Stomach (tissue), 9 donors: ENCODE results near the gene GPC5. TPM values are rescaled to one million over a fixed set of nuclear protein-coding genes. Genes with fewer than 3 reads are reported as not detected.

ENCODE experiments used
- DNase-seq, 2 donors: peaks; one replicate each; pipeline versions ENCODE4 v3.0.0 to v3.0.0-alpha.2; 2013 to 2019
- H3K27ac ChIP-seq, 5 donors: fragments of 200-600 bp in 4 of 5; sonication (generic) in 4 of 5; one replicate each; pipeline ENCODE4 v1.5.1; 2013 to 2019; ENCODE audit warnings: mild to moderate bottlenecking in 1 of 5, moderate library complexity in 1 of 5
- H3K27me3 ChIP-seq, 3 donors: fragments of 200-600 bp; sonication (generic); one replicate each; pipeline ENCODE4 v1.5.1; 2017 to 2019; ENCODE audit warnings: mixed run types in 1 of 3
- H3K36me3 ChIP-seq, 4 donors: fragments of 200-600 bp; sonication (generic); 1 replicate in 3 of 4; 2 replicates in 1 of 4; pipeline ENCODE4 v1.5.1; 2016 to 2019
- H3K4me1 ChIP-seq, 4 donors: fragments of 200-600 bp; sonication (generic); one replicate each; pipeline ENCODE4 v1.5.1; 2016 to 2019
- H3K4me3 ChIP-seq, 4 donors: fragments of 200-600 bp; sonication (generic) in 3 of 4; one replicate each; pipeline ENCODE4 v1.5.1; 2016 to 2019; ENCODE audit warnings: mild to moderate bottlenecking in 1 of 4
- H3K9me3 ChIP-seq, 4 donors: fragments of 200-600 bp; sonication (generic); one replicate each; pipeline ENCODE4 v1.5.1; 2016 to 2019
- CTCF ChIP-seq, 7 experiments: fragments of 450-650 bp in 4 of 7; fragments of 200-600 bp in 3 of 7; sonication (generic) in 3 of 7; IDR thresholded peaks; one replicate each; pipeline ENCODE4 v1.5.1; 2016 to 2019; ENCODE audit warnings: antibody characterized with exemption in 7 of 7, control low read depth in 2 of 7, mild to moderate bottlenecking in 1 of 7
- EP300 ChIP-seq: sonication (generic); formaldehyde crosslinking; IDR thresholded peaks from one replicate; pipeline ENCODE4 v1.6.1; 2017; ENCODE audit warnings: antibody characterized with exemption
- POLR2A ChIP-seq, 4 donors: fragments of 450-650 bp; IDR thresholded peaks; one replicate each; pipeline ENCODE4 v1.6.1; 2016; ENCODE audit warnings: antibody characterized with exemption in 4 of 4, control low read depth in 2 of 4, mild to moderate bottlenecking in 1 of 4, moderate library complexity in 1 of 4
- POLR2AphosphoS5 ChIP-seq, 3 donors: sonication (generic); formaldehyde crosslinking; IDR thresholded peaks; one replicate each; pipeline ENCODE4 v1.6.1; 2016; ENCODE audit warnings: antibody characterized with exemption in 3 of 3
- WGBS, 5 donors: extraction: QIAGEN DNeasy Blood & Tissue Kit in 3 of 5; methylation state at CpG; one replicate each; pipeline versions ENCODE4 v1.1.5 to v1.1.7; 2013 to 2018; 5-methylcytosine and 5-hydroxymethylcytosine counted together
- intact Hi-C: fragments of 100-400 bp; cut with DNase I; formaldehyde crosslinking; loops from one replicate; pipeline ENCODE4 v1.15.1; 2023; ENCODE audit warnings: low total_unique reads
- polyA plus RNA-seq, 3 donors: library from polyadenylated mRNA; stranded (reverse); fragments of 200-250 nt; gene quantifications; one replicate each; pipeline ENCODE4 v1.2.3, GENCODE V29; 2013
- total RNA-seq, 5 donors: library from RNA; depleted of rRNA; stranded (reverse); fragments of >200 nt; gene quantifications; one replicate each; pipeline versions ENCODE4 v1.1.0 to v1.2.3, GENCODE V29; 2014 to 2016
- donor health status: healthy with polysubstance abuse.
- donor health status: Bipolar disorder and iron deficiency.
- donor health status: healthy.

The GPC5 gene
- total and polyA plus RNA-seq, 8 donors = 0.87 to 2.8 TPM; not detected in 6

- no peak overlapping the region for H3K4me3 ChIP-seq
- H3K4me1 ChIP-seq = no peaks in the 10 kb centered on the region
- WGBS, 5 donors = 75 to 82% (median 79%) methylated on average over 4 of the region's 4 CpGs
- intact Hi-C loops = no loop called here
- DNase-seq = peak in 1 of 2 donors; percentile 28
- no peak overlapping the region for H3K27ac ChIP-seq
- no peaks in the 10 kb centered on the region for H3K9me3 ChIP-seq
- TF ChIP-seq CTCF (IDR thresholded peaks at IDR 0.05) (peak in 1 of 7 experiments; percentile 19), POLR2A (IDR thresholded peaks at IDR 0.05) (no peak)
- H3K27me3 ChIP-seq = peaks cover 0 to 5% (median 0%) of the 10 kb centered on the region in 3 donors
- no peaks in the 10 kb centered on the region for H3K36me3 ChIP-seq
These were observed 23.2 kb upstream of the GPC5 start for GRCh38 chr13:91375116-91375729.

- intact Hi-C loops = no loop called here
These were observed 17.1 kb upstream of the GPC5 start for GRCh38 chr13:91381371-91381770.

GRCh38 chr13:91383836-91384235 is 14.6 kb upstream of the GPC5 start:
- no peaks in the 10 kb centered on the region for H3K36me3 ChIP-seq
- no peaks in the 10 kb centered on the region for H3K4me1 ChIP-seq
- intact Hi-C loops = no loop called here
- no peak for DNase-seq
- TF ChIP-seq POLR2AphosphoS5 (IDR thresholded peaks at IDR 0.05) (no peak), EP300 (no peak), POLR2A (IDR thresholded peaks at IDR 0.05) (no peak), CTCF (IDR thresholded peaks at IDR 0.05) (no peak)
- H3K4me3 ChIP-seq = no peak overlapping the region
- no peaks in the 10 kb centered on the region for H3K27me3 ChIP-seq
- no peaks in the 10 kb centered on the region for H3K9me3 ChIP-seq
- WGBS, 5 donors = 72 to 81% (median 75%) methylated on average over 4 of the region's 4 CpGs
- no peak overlapping the region for H3K27ac ChIP-seq

More at GRCh38 chr13:91381371-91381770, 17.1 kb upstream of the GPC5 start:
- Histone ChIP-seq H3K9me3 (no peaks in the 10 kb centered on the region), H3K4me1 (no peaks in the 10 kb centered on the region), H3K27ac (no peak overlapping the region), H3K36me3 (no peaks in the 10 kb centered on the region), H3K4me3 (no peak overlapping the region), H3K27me3 (no peaks in the 10 kb centered on the region)
- peak in 1 of 2 donors; percentile 62 for DNase-seq
- TF ChIP-seq POLR2A (IDR thresholded peaks at IDR 0.05) (no peak), CTCF (IDR thresholded peaks at IDR 0.05) (peak in 1 of 7 experiments; percentile 13)

- intact Hi-C loops = no loop called here
- 52 to 71% (median 62%) methylated on average over 2 of the region's 2 CpGs for WGBS, 5 donors
- H3K36me3 ChIP-seq = no peaks in the 10 kb centered on the region
- no peaks in the 10 kb centered on the region for H3K4me1 ChIP-seq
- TF ChIP-seq POLR2AphosphoS5 (IDR thresholded peaks at IDR 0.05) = no peak
- no peak for TF ChIP-seq POLR2A (IDR thresholded peaks at IDR 0.05)
- TF ChIP-seq EP300 = no peak
- no peak for TF ChIP-seq CTCF (IDR thresholded peaks at IDR 0.05)
- no peak overlapping the region for H3K27ac ChIP-seq
- no peaks in the 10 kb centered on the region for H3K9me3 ChIP-seq
- H3K4me3 ChIP-seq = no peak overlapping the region
- H3K27me3 ChIP-seq = no peaks in the 10 kb centered on the region
- DNase-seq = no peak
These were observed 13.5 kb upstream of the GPC5 start for GRCh38 chr13:91384896-91385295.
